WTC11 (cell line): ENCODE data around the gene ATR. TPM values are rescaled to one million over a fixed set of nuclear protein-coding genes. Genes with fewer than 3 reads are reported as not detected.

Source experiments
- ATAC-seq: fragments of 200-7000 bp; cut with Tn5 transposase; 2 replicates; pipeline ENCODE4 v1.10.0; 2021; ENCODE audit warnings: mild to moderate bottlenecking, moderate library complexity
- CTCF ChIA-PET: fragments of 300-600 bp; sonication (Branson Sonifier 250); formaldehyde crosslinking; loops from one replicate; lab custom pipeline; 2021; ENCODE audit warnings: antibody characterized with exemption; lab: Charles Lee
- POLR2A ChIA-PET: fragments of 350-600 bp; sonication (Branson Sonifier 250); formaldehyde crosslinking; loops from one replicate; lab custom pipeline; 2021; ENCODE audit warnings: antibody characterized with exemption; lab: Charles Lee
- DNase-seq: peaks from one replicate; pipeline ENCODE4 v3.0.0; 2021; ENCODE audit warnings: low spot score
- H3K27ac Mint-ChIP-seq: 2 replicates; pipeline ENCODE4 v1.8.0; 2021; ENCODE audit warnings: mixed read lengths
- H3K27me3 Mint-ChIP-seq: 2 replicates; pipeline ENCODE4 v1.8.0; 2021; ENCODE audit warnings: low read depth, mild to moderate bottlenecking, moderate library complexity, mixed read lengths
- H3K36me3 Mint-ChIP-seq: 2 replicates; pipeline ENCODE4 v1.8.0; 2021; ENCODE audit warnings: mixed read lengths
- H3K4me1 Mint-ChIP-seq: 2 replicates; pipeline ENCODE4 v1.8.0; 2022; ENCODE audit warnings: mixed read lengths
- H3K4me3 Mint-ChIP-seq: 2 replicates; pipeline ENCODE4 v1.8.0; 2021; ENCODE audit warnings: mild to moderate bottlenecking, moderate library complexity, mixed read lengths
- H3K9me3 Mint-ChIP-seq: 2 replicates; pipeline ENCODE4 v1.8.0; 2021; ENCODE audit warnings: mixed read lengths
- ATF3 ChIP-seq: sonication (generic); formaldehyde crosslinking; conservative IDR thresholded peaks from 2 replicates; pipeline ENCODE4 v1.8.1; 2022; ENCODE audit warnings: mild to moderate bottlenecking, missing genetic modification reagents
- ATF6 ChIP-seq: sonication (generic); formaldehyde crosslinking; IDR thresholded peaks from 2 replicates; pipeline ENCODE4 v1.8.1; 2023; ENCODE audit warnings: mild to moderate bottlenecking, missing genetic modification reagents
- CBFB ChIP-seq: sonication (generic); formaldehyde crosslinking; IDR thresholded peaks from 2 replicates; pipeline ENCODE4 v1.8.1; 2022; ENCODE audit warnings: mild to moderate bottlenecking, low read depth, missing genetic modification reagents
- ETV6 ChIP-seq: sonication (generic); formaldehyde crosslinking; IDR thresholded peaks from 2 replicates; pipeline ENCODE4 v1.8.1; 2022; ENCODE audit warnings: mild to moderate bottlenecking, missing genetic modification reagents
- FOXP1 ChIP-seq: sonication (generic); formaldehyde crosslinking; IDR thresholded peaks from 2 replicates; pipeline ENCODE4 v1.8.0; 2022; ENCODE audit warnings: missing genetic modification reagents, mild to moderate bottlenecking, moderate library complexity, borderline replicate concordance
- HMGA2 ChIP-seq: fragments of 250-450 bp; sonication (Bioruptor Pico); IDR thresholded peaks from 2 replicates; pipeline ENCODE4 v1.4.0; 2021; ENCODE audit warnings: mild to moderate bottlenecking, moderate library complexity
- IRF2 ChIP-seq: sonication (generic); formaldehyde crosslinking; IDR thresholded peaks from 2 replicates; pipeline ENCODE4 v1.8.0; 2022; ENCODE audit warnings: low read depth, missing genetic modification reagents, borderline replicate concordance
- MLX ChIP-seq: sonication (generic); formaldehyde crosslinking; IDR thresholded peaks from 2 replicates; pipeline ENCODE4 v1.8.1; 2023; ENCODE audit warnings: mild to moderate bottlenecking, missing genetic modification reagents, moderate library complexity
- NFATC4 ChIP-seq: fragments of 250-450 bp; sonication (Bioruptor Pico); IDR thresholded peaks from 2 replicates; pipeline ENCODE4 v1.9.0; 2021; ENCODE audit warnings: mild to moderate bottlenecking
- NFE2L1 ChIP-seq: sonication (generic); formaldehyde crosslinking; IDR thresholded peaks from 2 replicates; pipeline ENCODE4 v1.8.1; 2023; ENCODE audit warnings: missing genetic modification reagents
- NFYB ChIP-seq: sonication (generic); formaldehyde crosslinking; conservative IDR thresholded peaks from 2 replicates; pipeline ENCODE4 v1.8.0; 2022; ENCODE audit warnings: low read depth, missing genetic modification reagents
- OVOL2 ChIP-seq: fragments of 250-450 bp; sonication (Bioruptor Pico); IDR thresholded peaks from 2 replicates; pipeline ENCODE4 v1.9.0; 2021; ENCODE audit warnings: mild to moderate bottlenecking, borderline replicate concordance
- SMAD3 ChIP-seq: sonication (generic); formaldehyde crosslinking; IDR thresholded peaks from 2 replicates; pipeline ENCODE4 v1.8.0; 2022; ENCODE audit warnings: missing genetic modification reagents, mild to moderate bottlenecking, borderline replicate concordance
- STAT6 ChIP-seq: sonication (generic); formaldehyde crosslinking; conservative IDR thresholded peaks from 2 replicates; pipeline ENCODE4 v1.8.1; 2023; ENCODE audit warnings: mild to moderate bottlenecking, low read depth, missing genetic modification reagents, moderate library complexity
- ZBTB21 ChIP-seq: sonication (generic); formaldehyde crosslinking; IDR thresholded peaks from 2 replicates; pipeline ENCODE4 v1.8.1; 2023; ENCODE audit warnings: mild to moderate bottlenecking, missing genetic modification reagents, borderline replicate concordance
- ZNF396 ChIP-seq: fragments of 250-450 bp; sonication (Bioruptor Pico); IDR thresholded peaks from 2 replicates; pipeline ENCODE4 v1.8.0; 2021; ENCODE audit warnings: mild to moderate bottlenecking, moderate library complexity, borderline replicate concordance
- ZNF416 ChIP-seq: fragments of 250-450 bp; sonication (Bioruptor Pico); IDR thresholded peaks from 2 replicates; pipeline ENCODE4 v1.9.0; 2021; ENCODE audit warnings: mild to moderate bottlenecking, inconsistent platforms
- ZNF423 ChIP-seq: fragments of 250-450 bp; sonication (Bioruptor Pico); IDR thresholded peaks from 2 replicates; pipeline ENCODE4 v2.1.2; 2022; ENCODE audit warnings: mild to moderate bottlenecking, moderate library complexity
- ZNF512 ChIP-seq: sonication (generic); formaldehyde crosslinking; IDR thresholded peaks from 2 replicates; pipeline ENCODE4 v1.8.1; 2022; ENCODE audit warnings: missing genetic modification reagents, borderline replicate concordance
- ZNF671 ChIP-seq: fragments of 250-450 bp; sonication (Bioruptor Pico); IDR thresholded peaks from 2 replicates; pipeline ENCODE4 v1.8.0; 2021; ENCODE audit warnings: mild to moderate bottlenecking
- total RNA-seq: library from RNA; stranded (reverse); gene quantifications from 3 replicates; pipeline ENCODE4 v1.2.3, GENCODE V29; 2021

Gene ATR
- total RNA-seq, 1 experiment from 2014 or later = 26.7 TPM

GRCh38 chr3:142502187-142502985, 76.1 kb downstream of the ATR start (continued):
- TF ChIP-seq STAT6 (CRISPR knock-in tag) (no peak), NFATC4 (CRISPR knock-in tag) (no peak), ZNF396 (no peak)

GRCh38 chr3:142501004-142501926, 77.3 kb downstream of the ATR start:
- no peaks in the 10 kb centered on the region for H3K4me1 Mint-ChIP-seq
- ATAC-seq = no peak
- H3K27me3 Mint-ChIP-seq = no peaks in the 10 kb centered on the region
- H3K4me3 Mint-ChIP-seq = no peak overlapping the region
- ChIA-PET POLR2A (no interaction called here), CTCF (no interaction called here)
- peaks cover 21% of the 10 kb centered on the region for H3K36me3 Mint-ChIP-seq
- TF ChIP-seq NFE2L1 (CRISPR knock-in tag) = no peak
- TF ChIP-seq MLX (CRISPR knock-in tag) = no peak
- no peak for TF ChIP-seq ZNF512 (CRISPR knock-in tag)
- no peak for TF ChIP-seq ZNF423 (CRISPR knock-in tag)
- TF ChIP-seq CBFB (CRISPR knock-in tag) = no peak
- no peak for TF ChIP-seq OVOL2
- no peak for TF ChIP-seq SMAD3
- no peak for TF ChIP-seq FOXP1 (CRISPR knock-in tag)
- TF ChIP-seq NFYB (CRISPR knock-in tag) = no peak
- TF ChIP-seq, all 79 proteins: peak for 0
- H3K27ac Mint-ChIP-seq = no peak overlapping the region
- H3K9me3 Mint-ChIP-seq = peaks cover 8% of the 10 kb centered on the region; the same call in 1 of the 2 replicates
- no peak for DNase-seq

- Mint-ChIP-seq H3K36me3 (peaks cover 21% of the 10 kb centered on the region), H3K4me3 (no peak overlapping the region), H3K27ac (no peak overlapping the region), H3K4me1 (no peaks in the 10 kb centered on the region), H3K27me3 (no peaks in the 10 kb centered on the region), H3K9me3 (peaks cover 8% of the 10 kb centered on the region; the same call in 1 of the 2 replicates)
- DNase-seq (no peak), ATAC-seq (no peak)
- CTCF ChIA-PET = no interaction called here
- TF ChIP-seq HMGA2 (CRISPR knock-in tag) = no peak
- TF ChIP-seq IRF2 (CRISPR knock-in tag) = no peak
- no peak for TF ChIP-seq ZBTB21 (CRISPR knock-in tag)
- no peak for TF ChIP-seq ZNF671
- TF ChIP-seq ATF3 (CRISPR knock-in tag) = no peak
- no peak for TF ChIP-seq ATF6
- TF ChIP-seq ETV6 (CRISPR knock-in tag) = no peak
- TF ChIP-seq ZNF416 (CRISPR knock-in tag) = no peak
- no peak for TF ChIP-seq MLX (CRISPR knock-in tag)
- POLR2A ChIA-PET = no interaction called here
These were observed 78.3 kb downstream of the ATR start for GRCh38 chr3:142500211-142500610.
